ENCODE results near the gene AP5S1. TPM values are rescaled to one million over a fixed set of nuclear protein-coding genes. Genes with fewer than 3 reads are reported as not detected.

Gene AP5S1
- total and polyA plus RNA-seq, 2 of the 13 experiments (the other 11 are each of a cell fraction or from before 2014, with no cell fraction given): 7.9 to 23.2 TPM

DNA sequence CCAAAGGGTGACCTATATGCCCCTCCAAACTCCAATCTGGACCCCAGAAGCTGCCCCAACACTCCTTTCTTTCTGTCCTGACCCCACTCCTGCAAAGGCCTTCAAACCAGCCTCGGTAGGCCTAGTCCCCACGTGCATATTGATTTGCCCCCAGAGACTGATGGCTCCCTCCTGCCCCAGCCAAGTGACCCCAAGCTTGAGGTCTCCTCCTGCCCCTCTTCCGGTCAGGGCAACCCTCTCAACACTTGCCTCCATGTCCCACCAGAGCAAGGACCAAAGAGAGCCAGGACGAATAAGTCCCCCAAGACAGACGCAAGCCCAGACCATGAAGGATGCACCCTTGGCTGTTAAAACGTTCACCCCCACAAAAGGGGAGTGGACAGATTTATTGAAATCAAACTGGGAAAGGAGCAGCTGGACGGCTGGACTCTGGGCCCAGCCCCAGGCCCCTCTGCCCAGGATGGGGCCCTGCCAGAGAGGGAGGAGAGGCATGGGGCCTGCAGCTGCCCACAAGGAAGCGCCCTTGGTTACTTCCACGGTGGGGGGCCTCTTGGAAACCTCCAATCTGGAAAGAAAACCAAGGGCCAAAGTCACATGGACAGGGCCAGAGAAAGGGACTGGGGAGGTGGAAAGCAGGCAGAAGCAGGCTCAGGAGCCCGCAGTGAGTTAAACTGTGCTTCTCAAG is 36.7 kb upstream of the AP5S1 start (continued):
- TF ChIP-seq, protein P1, sequence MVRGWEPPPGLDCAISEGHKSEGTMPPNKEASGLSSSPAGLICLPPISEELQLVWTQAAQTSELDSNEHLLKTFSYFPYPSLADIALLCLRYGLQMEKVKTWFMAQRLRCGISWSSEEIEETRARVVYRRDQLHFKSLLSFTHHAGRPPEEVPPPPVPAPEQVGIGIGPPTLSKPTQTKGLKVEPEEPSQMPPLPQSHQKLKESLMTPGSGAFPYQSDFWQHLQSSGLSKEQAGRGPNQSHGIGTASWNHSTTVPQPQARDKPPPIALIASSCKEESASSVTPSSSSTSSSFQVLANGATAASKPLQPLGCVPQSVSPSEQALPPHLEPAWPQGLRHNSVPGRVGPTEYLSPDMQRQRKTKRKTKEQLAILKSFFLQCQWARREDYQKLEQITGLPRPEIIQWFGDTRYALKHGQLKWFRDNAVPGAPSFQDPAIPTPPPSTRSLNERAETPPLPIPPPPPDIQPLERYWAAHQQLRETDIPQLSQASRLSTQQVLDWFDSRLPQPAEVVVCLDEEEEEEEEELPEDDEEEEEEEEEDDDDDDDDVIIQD (CRISPR knock-in tag; IDR thresholded peaks at IDR 0.05; ENCODE audit: low read depth): no peak
- no peak for TF ChIP-seq ZNF574 (CRISPR knock-in tag; IDR thresholded peaks at IDR 0.05)
- TF ChIP-seq, protein P2, sequence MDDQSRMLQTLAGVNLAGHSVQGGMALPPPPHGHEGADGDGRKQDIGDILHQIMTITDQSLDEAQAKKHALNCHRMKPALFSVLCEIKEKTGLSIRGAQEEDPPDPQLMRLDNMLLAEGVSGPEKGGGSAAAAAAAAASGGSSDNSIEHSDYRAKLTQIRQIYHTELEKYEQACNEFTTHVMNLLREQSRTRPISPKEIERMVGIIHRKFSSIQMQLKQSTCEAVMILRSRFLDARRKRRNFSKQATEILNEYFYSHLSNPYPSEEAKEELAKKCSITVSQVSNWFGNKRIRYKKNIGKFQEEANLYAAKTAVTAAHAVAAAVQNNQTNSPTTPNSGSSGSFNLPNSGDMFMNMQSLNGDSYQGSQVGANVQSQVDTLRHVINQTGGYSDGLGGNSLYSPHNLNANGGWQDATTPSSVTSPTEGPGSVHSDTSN (CRISPR knock-in tag; IDR thresholded peaks at IDR 0.05; ENCODE audit: borderline replicate concordance): no peak
- peak; percentile 58; the same call in 1 of the 2 replicates for TF ChIP-seq MAX (IDR thresholded peaks at IDR 0.05)
- TF ChIP-seq ZNF576 (CRISPR knock-in tag; IDR thresholded peaks at IDR 0.05): 0 out of 2 replicates have a peak, but pooled peaks have one; percentile 51
- TF ChIP-seq, protein P3, sequence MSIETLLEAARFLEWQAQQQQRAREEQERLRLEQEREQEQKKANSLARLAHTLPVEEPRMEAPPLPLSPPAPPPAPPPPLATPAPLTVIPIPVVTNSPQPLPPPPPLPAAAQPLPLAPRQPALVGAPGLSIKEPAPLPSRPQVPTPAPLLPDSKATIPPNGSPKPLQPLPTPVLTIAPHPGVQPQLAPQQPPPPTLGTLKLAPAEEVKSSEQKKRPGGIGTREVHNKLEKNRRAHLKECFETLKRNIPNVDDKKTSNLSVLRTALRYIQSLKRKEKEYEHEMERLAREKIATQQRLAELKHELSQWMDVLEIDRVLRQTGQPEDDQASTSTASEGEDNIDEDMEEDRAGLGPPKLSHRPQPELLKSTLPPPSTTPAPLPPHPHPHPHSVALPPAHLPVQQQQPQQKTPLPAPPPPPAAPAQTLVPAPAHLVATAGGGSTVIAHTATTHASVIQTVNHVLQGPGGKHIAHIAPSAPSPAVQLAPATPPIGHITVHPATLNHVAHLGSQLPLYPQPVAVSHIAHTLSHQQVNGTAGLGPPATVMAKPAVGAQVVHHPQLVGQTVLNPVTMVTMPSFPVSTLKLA (IDR thresholded peaks at IDR 0.05): no peak
- no peak for TF ChIP-seq PAX8 (CRISPR knock-in tag; IDR thresholded peaks at IDR 0.05; ENCODE audit: borderline replicate concordance)
- TF ChIP-seq ZNF350 (CRISPR knock-in tag; IDR thresholded peaks at IDR 0.05; ENCODE audit: borderline replicate concordance, low read depth): no peak
- no peak for TF ChIP-seq NONO (IDR thresholded peaks at IDR 0.05)
- TF ChIP-seq NONO (CRISPR knock-in tag; conservative IDR thresholded peaks at IDR 0.05): 0 out of 2 replicates have a peak, but pooled peaks have one; percentile 22
- TF ChIP-seq CBX5 (CRISPR knock-in tag; IDR thresholded peaks at IDR 0.05; ENCODE audit: borderline replicate concordance): no peak
- TF ChIP-seq, protein P4, sequence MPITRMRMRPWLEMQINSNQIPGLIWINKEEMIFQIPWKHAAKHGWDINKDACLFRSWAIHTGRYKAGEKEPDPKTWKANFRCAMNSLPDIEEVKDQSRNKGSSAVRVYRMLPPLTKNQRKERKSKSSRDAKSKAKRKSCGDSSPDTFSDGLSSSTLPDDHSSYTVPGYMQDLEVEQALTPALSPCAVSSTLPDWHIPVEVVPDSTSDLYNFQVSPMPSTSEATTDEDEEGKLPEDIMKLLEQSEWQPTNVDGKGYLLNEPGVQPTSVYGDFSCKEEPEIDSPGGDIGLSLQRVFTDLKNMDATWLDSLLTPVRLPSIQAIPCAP (CRISPR knock-in tag; IDR thresholded peaks at IDR 0.05; ENCODE audit: low read depth): no peak
- no peak for TF ChIP-seq MED13 (CRISPR knock-in tag; IDR thresholded peaks at IDR 0.05)
- TF ChIP-seq POLR2A (IDR thresholded peaks at IDR 0.05; ENCODE audit: insufficient read depth in 1 of 2, low read depth in 2 of 2, low read length in 2 of 2): peak; percentile 4 to 34; a peak in 1 of 4 replicates
- no peak for TF ChIP-seq ZNF367 (CRISPR knock-in tag; IDR thresholded peaks at IDR 0.05; ENCODE audit: borderline replicate concordance)
- TF ChIP-seq CTCF (CRISPR knock-in tag; IDR thresholded peaks at IDR 0.05): 0 out of 2 replicates have a peak, but pooled peaks have one; percentile 4

Measured in HepG2 (cell line).